ENCODE results near the gene NRG3.

Gene NRG3

GRCh38 chr10:82068501-82068900 is 193.5 kb downstream of the NRG3 start:
- Histone ChIP-seq H3K4me1 (ENCODE audit: control insufficient read depth in 1 of 2, insufficient read depth in 2 of 2, low read length in 2 of 2) (no peaks in the 10 kb centered on the region), H2BK120ac (ENCODE audit: insufficient read depth, low read length, poor library complexity) (no peak overlapping the region), H2AK5ac (ENCODE audit: low read length) (no peak overlapping the region), H3K4ac (ENCODE audit: low read depth, low read length) (no peak overlapping the region), H3K27ac (ENCODE audit: low read depth, low read length) (no peak overlapping the region), H4K12ac (ENCODE audit: low read depth, low read length) (no peak overlapping the region), H3K4me3 (ENCODE audit: low read depth, low read length) (no peak overlapping the region), H3K14ac (ENCODE audit: low read length) (no peak overlapping the region), H3K79me2 (ENCODE audit: control insufficient read depth, insufficient read depth, low read length, poor library complexity) (no peaks in the 10 kb centered on the region), H2BK12ac (ENCODE audit: low read length) (no peak overlapping the region), H3K27me3 (ENCODE audit: insufficient read depth, low read length) (no peaks in the 10 kb centered on the region), H2BK5ac (ENCODE audit: low read depth, low read length, poor library complexity) (no peak overlapping the region), H3K79me1 (ENCODE audit: low read length) (no peaks in the 10 kb centered on the region), H3K4me2 (ENCODE audit: low read length) (no peak overlapping the region), H3K36me3 (ENCODE audit: control insufficient read depth in 1 of 2, insufficient read depth in 2 of 2, low read length in 2 of 2) (no peaks in the 10 kb centered on the region), H2AFZ (ENCODE audit: insufficient read depth, low read length, poor library complexity) (no peak overlapping the region), H4K91ac (ENCODE audit: low read depth, low read length) (no peak overlapping the region), H3K18ac (ENCODE audit: low read length) (no peak overlapping the region), H3K23ac (ENCODE audit: low read length) (no peak overlapping the region), H3K9ac (ENCODE audit: low read length) (no peak overlapping the region), H4K8ac (ENCODE audit: low read depth, low read length) (no peak overlapping the region), H3K9me3 (ENCODE audit: insufficient read depth, low read depth, low read length) (no peaks in the 10 kb centered on the region)
- no CpG with 5 or more reads among the region's 2 CpGs for WGBS (ENCODE audit: extremely low coverage, insufficient coverage, insufficient read length)
- no peak for DNase-seq

GRCh38 chr10:82071231-82071630 is 196.2 kb downstream of the NRG3 start:
- Histone ChIP-seq H3K18ac (ENCODE audit: low read length) (no peak overlapping the region), H3K4me1 (ENCODE audit: control insufficient read depth in 1 of 2, insufficient read depth in 2 of 2, low read length in 2 of 2) (no peaks in the 10 kb centered on the region), H4K12ac (ENCODE audit: low read depth, low read length) (no peak overlapping the region), H2AK5ac (ENCODE audit: low read length) (no peak overlapping the region), H3K9ac (ENCODE audit: low read length) (no peak overlapping the region), H3K4me2 (ENCODE audit: low read length) (no peak overlapping the region), H3K79me1 (ENCODE audit: low read length) (no peaks in the 10 kb centered on the region), H4K91ac (ENCODE audit: low read depth, low read length) (no peak overlapping the region), H3K27me3 (ENCODE audit: insufficient read depth, low read length) (no peaks in the 10 kb centered on the region), H2BK12ac (ENCODE audit: low read length) (no peak overlapping the region), H3K27ac (ENCODE audit: low read depth, low read length) (no peak overlapping the region), H3K14ac (ENCODE audit: low read length) (no peak overlapping the region), H3K23ac (ENCODE audit: low read length) (peak overlapping the region; percentile 82), H2BK5ac (ENCODE audit: low read depth, low read length, poor library complexity) (no peak overlapping the region), H2BK120ac (ENCODE audit: insufficient read depth, low read length, poor library complexity) (no peak overlapping the region), H3K9me3 (ENCODE audit: insufficient read depth, low read depth, low read length) (no peaks in the 10 kb centered on the region), H3K4ac (ENCODE audit: low read depth, low read length) (no peak overlapping the region), H4K8ac (ENCODE audit: low read depth, low read length) (no peak overlapping the region), H3K36me3 (ENCODE audit: control insufficient read depth in 1 of 2, insufficient read depth in 2 of 2, low read length in 2 of 2) (no peaks in the 10 kb centered on the region), H3K4me3 (ENCODE audit: low read depth, low read length) (no peak overlapping the region), H3K79me2 (ENCODE audit: control insufficient read depth, insufficient read depth, low read length, poor library complexity) (no peaks in the 10 kb centered on the region), H2AFZ (ENCODE audit: insufficient read depth, low read length, poor library complexity) (no peak overlapping the region)
- no CpG with 5 or more reads among the region's 2 CpGs for WGBS (ENCODE audit: extremely low coverage, insufficient coverage, insufficient read length)
- DNase-seq, result no peak

DNA sequence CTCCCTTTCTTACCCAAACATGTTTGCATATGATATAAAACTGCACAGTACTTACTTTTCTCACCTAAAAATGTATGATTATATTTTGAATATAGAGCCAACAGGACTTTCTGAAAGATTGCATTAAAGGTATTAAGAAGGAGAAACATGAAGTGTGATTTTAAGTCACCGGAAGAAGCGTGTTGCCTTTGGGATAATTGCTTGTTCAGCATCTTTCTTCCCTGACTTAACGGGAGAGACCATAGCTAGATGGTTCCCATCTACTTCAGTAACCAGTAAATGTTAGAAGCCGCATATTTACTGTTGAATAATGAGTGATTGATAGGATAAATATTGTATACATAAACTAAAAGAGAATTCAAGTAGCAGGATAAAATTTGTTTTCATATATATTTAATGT is 197.1 kb downstream of the NRG3 start:
- no peak overlapping the region for H3K27ac ChIP-seq (ENCODE audit: low read depth, low read length)
- H2BK120ac ChIP-seq (ENCODE audit: insufficient read depth, low read length, poor library complexity), result no peak overlapping the region
- no peak overlapping the region for H2BK12ac ChIP-seq (ENCODE audit: low read length)
- no peaks in the 10 kb centered on the region for H3K36me3 ChIP-seq (ENCODE audit: control insufficient read depth in 1 of 2, insufficient read depth in 2 of 2, low read length in 2 of 2)
- no peaks in the 10 kb centered on the region for H3K4me1 ChIP-seq (ENCODE audit: control insufficient read depth in 1 of 2, insufficient read depth in 2 of 2, low read length in 2 of 2)
- H2AK5ac ChIP-seq (ENCODE audit: low read length), result no peak overlapping the region
- no peak overlapping the region for H3K14ac ChIP-seq (ENCODE audit: low read length)
- H3K4me2 ChIP-seq (ENCODE audit: low read length), result no peak overlapping the region
- no peak overlapping the region for H3K9ac ChIP-seq (ENCODE audit: low read length)
- no peaks in the 10 kb centered on the region for H3K27me3 ChIP-seq (ENCODE audit: insufficient read depth, low read length)
- no peak overlapping the region for H2BK5ac ChIP-seq (ENCODE audit: low read depth, low read length, poor library complexity)
- DNase-seq, result no peak
- no peak overlapping the region for H3K23ac ChIP-seq (ENCODE audit: low read length)
- H3K4ac ChIP-seq (ENCODE audit: low read depth, low read length), result no peak overlapping the region
- no peak overlapping the region for H4K8ac ChIP-seq (ENCODE audit: low read depth, low read length)
- no peak overlapping the region for H3K4me3 ChIP-seq (ENCODE audit: low read depth, low read length)
- H3K79me1 ChIP-seq (ENCODE audit: low read length), result no peaks in the 10 kb centered on the region
- H4K91ac ChIP-seq (ENCODE audit: low read depth, low read length), result no peak overlapping the region
- H4K12ac ChIP-seq (ENCODE audit: low read depth, low read length), result no peak overlapping the region
- H3K18ac ChIP-seq (ENCODE audit: low read length), result no peak overlapping the region
- H3K79me2 ChIP-seq (ENCODE audit: control insufficient read depth, insufficient read depth, low read length, poor library complexity), result no peaks in the 10 kb centered on the region
- WGBS (ENCODE audit: extremely low coverage, insufficient coverage, insufficient read length), result no CpG with 5 or more reads among the region's 4 CpGs
- H3K9me3 ChIP-seq (ENCODE audit: insufficient read depth, low read depth, low read length), result no peaks in the 10 kb centered on the region
- no peak overlapping the region for H2AFZ ChIP-seq (ENCODE audit: insufficient read depth, low read length, poor library complexity)

DNA sequence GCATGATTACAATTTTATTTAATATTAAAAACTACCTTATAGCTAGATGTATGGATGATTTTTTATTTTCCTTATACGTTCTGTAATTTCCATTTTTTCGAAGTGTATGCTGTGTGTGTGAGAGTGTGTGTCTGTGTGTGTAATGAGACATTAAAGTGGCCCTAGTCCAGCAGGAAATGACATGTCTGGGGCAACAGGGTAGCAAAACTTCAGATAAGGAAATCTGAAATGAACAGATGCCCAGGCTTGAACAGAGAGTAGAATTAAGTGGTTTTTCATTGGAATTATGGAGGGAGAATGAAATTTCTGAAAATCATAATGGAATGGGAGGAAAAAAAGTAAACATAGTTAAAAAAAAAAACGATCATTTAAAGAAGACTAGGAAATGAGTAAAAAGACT is 200.6 kb downstream of the NRG3 start:
- Histone ChIP-seq H3K9ac (ENCODE audit: low read length) (no peak overlapping the region), H3K27ac (ENCODE audit: low read depth, low read length) (no peak overlapping the region), H3K4me2 (ENCODE audit: low read length) (no peak overlapping the region), H3K79me2 (ENCODE audit: control insufficient read depth, insufficient read depth, low read length, poor library complexity) (no peaks in the 10 kb centered on the region), H3K4me1 (ENCODE audit: control insufficient read depth in 1 of 2, insufficient read depth in 2 of 2, low read length in 2 of 2) (no peaks in the 10 kb centered on the region), H3K9me3 (ENCODE audit: insufficient read depth, low read depth, low read length) (no peaks in the 10 kb centered on the region), H2BK120ac (ENCODE audit: insufficient read depth, low read length, poor library complexity) (no peak overlapping the region), H3K14ac (ENCODE audit: low read length) (no peak overlapping the region), H4K91ac (ENCODE audit: low read depth, low read length) (no peak overlapping the region), H2AK5ac (ENCODE audit: low read length) (no peak overlapping the region), H3K23ac (ENCODE audit: low read length) (no peak overlapping the region), H3K27me3 (ENCODE audit: insufficient read depth, low read length) (no peaks in the 10 kb centered on the region), H3K18ac (ENCODE audit: low read length) (no peak overlapping the region), H3K79me1 (ENCODE audit: low read length) (no peaks in the 10 kb centered on the region), H3K36me3 (ENCODE audit: control insufficient read depth in 1 of 2, insufficient read depth in 2 of 2, low read length in 2 of 2) (no peaks in the 10 kb centered on the region), H3K4me3 (ENCODE audit: low read depth, low read length) (no peak overlapping the region), H4K12ac (ENCODE audit: low read depth, low read length) (no peak overlapping the region), H2BK12ac (ENCODE audit: low read length) (no peak overlapping the region), H2BK5ac (ENCODE audit: low read depth, low read length, poor library complexity) (no peak overlapping the region), H2AFZ (ENCODE audit: insufficient read depth, low read length, poor library complexity) (no peak overlapping the region), H4K8ac (ENCODE audit: low read depth, low read length) (no peak overlapping the region), H3K4ac (ENCODE audit: low read depth, low read length) (no peak overlapping the region)
- WGBS (ENCODE audit: extremely low coverage, insufficient coverage, insufficient read length), result no CpG with 5 or more reads among the region's 3 CpGs
- no peak for DNase-seq
